ENCODE measurements around the gene NPIPB6.
"Not testable (repeated sequence)": the region's sequence is repeated elsewhere in the genome, so short reads cannot be mapped to it uniquely, and the experiment has no call there.

DNA sequence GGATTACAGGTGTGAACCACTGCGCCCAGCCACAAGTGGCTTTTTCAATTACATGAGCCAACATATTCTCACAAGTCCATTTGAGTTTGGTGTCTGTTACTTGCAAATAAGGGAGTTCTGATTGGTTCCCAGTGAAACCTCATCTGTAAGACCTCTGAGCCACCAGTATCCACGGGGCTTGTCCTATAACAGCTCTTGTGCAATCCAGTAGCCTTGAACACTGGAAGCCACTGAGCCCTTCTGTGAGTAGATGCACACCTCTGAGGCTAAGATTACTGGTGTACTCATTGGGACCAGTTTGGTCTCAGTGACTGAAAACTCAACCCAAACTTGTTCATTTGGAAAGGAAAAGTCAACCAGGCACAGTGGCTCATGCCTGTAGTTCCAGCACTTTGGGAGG, 32.3 kb downstream of the NPIPB6 start:
- TF ChIP-seq, protein P1, sequence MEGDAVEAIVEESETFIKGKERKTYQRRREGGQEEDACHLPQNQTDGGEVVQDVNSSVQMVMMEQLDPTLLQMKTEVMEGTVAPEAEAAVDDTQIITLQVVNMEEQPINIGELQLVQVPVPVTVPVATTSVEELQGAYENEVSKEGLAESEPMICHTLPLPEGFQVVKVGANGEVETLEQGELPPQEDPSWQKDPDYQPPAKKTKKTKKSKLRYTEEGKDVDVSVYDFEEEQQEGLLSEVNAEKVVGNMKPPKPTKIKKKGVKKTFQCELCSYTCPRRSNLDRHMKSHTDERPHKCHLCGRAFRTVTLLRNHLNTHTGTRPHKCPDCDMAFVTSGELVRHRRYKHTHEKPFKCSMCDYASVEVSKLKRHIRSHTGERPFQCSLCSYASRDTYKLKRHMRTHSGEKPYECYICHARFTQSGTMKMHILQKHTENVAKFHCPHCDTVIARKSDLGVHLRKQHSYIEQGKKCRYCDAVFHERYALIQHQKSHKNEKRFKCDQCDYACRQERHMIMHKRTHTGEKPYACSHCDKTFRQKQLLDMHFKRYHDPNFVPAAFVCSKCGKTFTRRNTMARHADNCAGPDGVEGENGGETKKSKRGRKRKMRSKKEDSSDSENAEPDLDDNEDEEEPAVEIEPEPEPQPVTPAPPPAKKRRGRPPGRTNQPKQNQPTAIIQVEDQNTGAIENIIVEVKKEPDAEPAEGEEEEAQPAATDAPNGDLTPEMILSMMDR (IDR thresholded peaks at IDR 0.05): not testable (repeated sequence)
- TF ChIP-seq JUNB (IDR thresholded peaks at IDR 0.05); POLR2AphosphoS2 (conservative IDR thresholded peaks at IDR 0.05; ENCODE audit: low read length); EP300 (IDR thresholded peaks at IDR 0.05); HOXA7 (CRISPR knock-in tag; IDR thresholded peaks at IDR 0.05); RAD21 (conservative IDR thresholded peaks at IDR 0.05 in 1 of 2, IDR thresholded peaks at IDR 0.05 in 1 of 2): not testable (repeated sequence)
